Measurements from ENCODE around the gene QTRT2. TPM values are rescaled to one million over a fixed set of nuclear protein-coding genes. Genes with fewer than 3 reads are reported as not detected.

QTRT2 gene
- total and polyA plus RNA-seq, 2 donors (not counting 1 experiment from before 2014, with no cell fraction given), result 8.8 to 13.5 TPM

DNA sequence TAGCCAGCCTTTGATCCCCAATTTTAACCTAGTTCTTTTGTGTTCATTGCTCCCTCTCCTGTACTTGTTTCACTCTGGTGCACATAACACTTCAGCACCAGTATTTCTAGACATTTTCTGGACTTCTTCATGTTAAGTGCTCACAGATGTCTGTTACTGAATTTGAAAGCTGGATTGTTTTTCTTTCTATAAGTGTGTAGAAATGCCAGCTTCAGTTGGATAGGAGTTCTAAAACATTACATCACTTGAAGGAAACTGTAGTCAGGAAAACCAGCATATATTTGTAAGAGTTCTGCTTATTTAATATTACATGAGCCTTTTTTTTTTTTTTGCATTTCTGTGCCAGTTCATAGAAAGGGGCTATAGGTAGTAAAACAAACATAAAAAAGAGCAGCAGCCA is 21.6 kb downstream of the QTRT2 start:
- TF ChIP-seq, protein P1, sequence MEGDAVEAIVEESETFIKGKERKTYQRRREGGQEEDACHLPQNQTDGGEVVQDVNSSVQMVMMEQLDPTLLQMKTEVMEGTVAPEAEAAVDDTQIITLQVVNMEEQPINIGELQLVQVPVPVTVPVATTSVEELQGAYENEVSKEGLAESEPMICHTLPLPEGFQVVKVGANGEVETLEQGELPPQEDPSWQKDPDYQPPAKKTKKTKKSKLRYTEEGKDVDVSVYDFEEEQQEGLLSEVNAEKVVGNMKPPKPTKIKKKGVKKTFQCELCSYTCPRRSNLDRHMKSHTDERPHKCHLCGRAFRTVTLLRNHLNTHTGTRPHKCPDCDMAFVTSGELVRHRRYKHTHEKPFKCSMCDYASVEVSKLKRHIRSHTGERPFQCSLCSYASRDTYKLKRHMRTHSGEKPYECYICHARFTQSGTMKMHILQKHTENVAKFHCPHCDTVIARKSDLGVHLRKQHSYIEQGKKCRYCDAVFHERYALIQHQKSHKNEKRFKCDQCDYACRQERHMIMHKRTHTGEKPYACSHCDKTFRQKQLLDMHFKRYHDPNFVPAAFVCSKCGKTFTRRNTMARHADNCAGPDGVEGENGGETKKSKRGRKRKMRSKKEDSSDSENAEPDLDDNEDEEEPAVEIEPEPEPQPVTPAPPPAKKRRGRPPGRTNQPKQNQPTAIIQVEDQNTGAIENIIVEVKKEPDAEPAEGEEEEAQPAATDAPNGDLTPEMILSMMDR (conservative IDR thresholded peaks at IDR 0.05 in 1 of 2, IDR thresholded peaks at IDR 0.05 in 1 of 2; ENCODE audit: low read depth in 1 of 2, low read length in 2 of 2), result no peak
- TF ChIP-seq EZH2 (IDR thresholded peaks at IDR 0.05; ENCODE audit: low read length, missing control alignments), result no peak
- peak in 1 of 2 donors; percentile 20 for DNase-seq (ENCODE audit: low read depth in 2 of 2)
- H3K27me3 ChIP-seq (ENCODE audit: control insufficient read depth, insufficient read depth, low read length), result no peaks in the 10 kb centered on the region
- H3K79me2 ChIP-seq (ENCODE audit: control insufficient read depth, insufficient read depth, low read length), result no peaks in the 10 kb centered on the region
- H3K9ac ChIP-seq (ENCODE audit: insufficient read depth, low read length), result no peak overlapping the region
- H4K20me1 ChIP-seq (ENCODE audit: control insufficient read depth, extremely low read depth, insufficient read depth, low read length), result no peaks in the 10 kb centered on the region
- no peak overlapping the region for H3K4me2 ChIP-seq (ENCODE audit: extremely low read depth, insufficient read depth, low read length)
- H3K4me1 ChIP-seq (ENCODE audit: control insufficient read depth, extremely low read depth, insufficient read depth, low read length), result peaks cover 3% of the 10 kb centered on the region
- no peak overlapping the region for H3K27ac ChIP-seq (ENCODE audit: insufficient read depth, low read length)
- H3K9me3 ChIP-seq (ENCODE audit: control insufficient read depth, insufficient read depth, low read depth, low read length), result no peaks in the 10 kb centered on the region
- H2AFZ ChIP-seq (ENCODE audit: low read length), result no peak overlapping the region
- H3K36me3 ChIP-seq (ENCODE audit: control insufficient read depth, insufficient read depth, low read length), result peaks cover 4% of the 10 kb centered on the region
- no peak overlapping the region for H3K4me3 ChIP-seq (replicated peaks in 1 of 4; ENCODE audit: control extremely low read depth in 1 of 4, insufficient read depth in 1 of 4, low read depth in 3 of 4, low read length in 4 of 4)

- Histone ChIP-seq H3K79me2 (ENCODE audit: control insufficient read depth, insufficient read depth, low read length) (no peaks in the 10 kb centered on the region), H3K27me3 (ENCODE audit: control insufficient read depth, insufficient read depth, low read length) (no peaks in the 10 kb centered on the region), H3K9me3 (ENCODE audit: control insufficient read depth, insufficient read depth, low read depth, low read length) (no peaks in the 10 kb centered on the region), H3K9ac (ENCODE audit: insufficient read depth, low read length) (no peak overlapping the region), H3K4me1 (ENCODE audit: control insufficient read depth, extremely low read depth, insufficient read depth, low read length) (peaks cover 3% of the 10 kb centered on the region), H3K4me3 (replicated peaks in 1 of 4; ENCODE audit: control extremely low read depth in 1 of 4, insufficient read depth in 1 of 4, low read depth in 3 of 4, low read length in 4 of 4) (no peak overlapping the region), H3K27ac (ENCODE audit: insufficient read depth, low read length) (peak overlapping the region; percentile 32), H3K36me3 (ENCODE audit: control insufficient read depth, insufficient read depth, low read length) (peaks cover 4% of the 10 kb centered on the region), H4K20me1 (ENCODE audit: control insufficient read depth, extremely low read depth, insufficient read depth, low read length) (no peaks in the 10 kb centered on the region), H2AFZ (ENCODE audit: low read length) (no peak overlapping the region), H3K4me2 (ENCODE audit: extremely low read depth, insufficient read depth, low read length) (peak overlapping the region; percentile 60)
- peak; percentile 6 to 40 for DNase-seq (ENCODE audit: low read depth in 2 of 2)
- TF ChIP-seq, protein P1 (conservative IDR thresholded peaks at IDR 0.05 in 1 of 2, IDR thresholded peaks at IDR 0.05 in 1 of 2; ENCODE audit: low read depth in 1 of 2, low read length in 2 of 2), result no peak
- TF ChIP-seq EZH2 (IDR thresholded peaks at IDR 0.05; ENCODE audit: low read length, missing control alignments), result no peak
Observed at GRCh38 chr3:114079761-114080160, 23.2 kb downstream of the QTRT2 start.

GRCh38 chr3:114080201-114080600 is 23.7 kb downstream of the QTRT2 start:
- Histone ChIP-seq H3K27ac (ENCODE audit: insufficient read depth, low read length) (no peak overlapping the region), H3K4me2 (ENCODE audit: extremely low read depth, insufficient read depth, low read length) (peak overlapping the region; percentile 4), H3K9me3 (ENCODE audit: control insufficient read depth, insufficient read depth, low read depth, low read length) (no peaks in the 10 kb centered on the region), H2AFZ (ENCODE audit: low read length) (no peak overlapping the region), H3K36me3 (ENCODE audit: control insufficient read depth, insufficient read depth, low read length) (peaks cover 4% of the 10 kb centered on the region), H3K79me2 (ENCODE audit: control insufficient read depth, insufficient read depth, low read length) (no peaks in the 10 kb centered on the region), H3K9ac (ENCODE audit: insufficient read depth, low read length) (no peak overlapping the region), H3K4me1 (ENCODE audit: control insufficient read depth, extremely low read depth, insufficient read depth, low read length) (peaks cover 3% of the 10 kb centered on the region), H3K27me3 (ENCODE audit: control insufficient read depth, insufficient read depth, low read length) (no peaks in the 10 kb centered on the region), H3K4me3 (replicated peaks in 1 of 4; ENCODE audit: control extremely low read depth in 1 of 4, insufficient read depth in 1 of 4, low read depth in 3 of 4, low read length in 4 of 4) (no peak overlapping the region), H4K20me1 (ENCODE audit: control insufficient read depth, extremely low read depth, insufficient read depth, low read length) (no peaks in the 10 kb centered on the region)
- no peak for DNase-seq (ENCODE audit: low read depth in 2 of 2)
- TF ChIP-seq, protein P1 (conservative IDR thresholded peaks at IDR 0.05 in 1 of 2, IDR thresholded peaks at IDR 0.05 in 1 of 2; ENCODE audit: low read depth in 1 of 2, low read length in 2 of 2), result no peak
- no peak for TF ChIP-seq EZH2 (IDR thresholded peaks at IDR 0.05; ENCODE audit: low read length, missing control alignments)
